Measurements from ENCODE around the gene CAPN10.

The CAPN10 gene

DNA sequence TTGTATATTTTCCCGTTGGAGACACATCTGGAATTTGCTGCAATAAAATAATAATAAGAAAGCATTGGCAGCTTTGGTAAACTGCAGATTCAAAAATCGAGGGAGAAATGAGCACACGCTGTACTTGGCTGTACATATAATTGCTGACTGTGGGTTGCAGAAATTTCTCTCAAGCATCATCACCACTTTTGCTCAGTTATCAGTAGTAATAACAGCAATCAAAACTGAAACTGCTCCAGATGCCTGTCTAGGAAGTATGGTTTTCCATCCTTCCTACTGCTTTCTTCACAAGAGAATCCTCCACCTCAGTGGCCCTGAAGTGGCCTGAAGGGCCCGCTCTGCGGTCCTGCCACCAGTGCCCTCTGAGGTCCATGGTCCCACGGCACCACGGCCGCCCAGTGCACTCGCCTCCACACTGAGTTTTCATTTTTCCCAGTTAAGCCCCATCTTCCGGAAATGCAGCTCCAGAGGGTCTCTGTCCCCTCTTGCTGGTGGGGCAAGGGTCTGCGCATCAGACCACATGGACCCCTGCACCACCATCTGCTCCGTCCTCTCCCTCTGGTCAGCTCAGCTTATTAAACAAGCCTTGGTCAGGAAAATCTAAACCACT lies 22.5 kb upstream of the CAPN10 start:
- no peak for DNase-seq (ENCODE audit: low read depth)

- DNase-seq (ENCODE audit: low read depth): no peak
Observed at GRCh38 chr2:240564561-240565332, 21.8 kb upstream of the CAPN10 start.

DNA sequence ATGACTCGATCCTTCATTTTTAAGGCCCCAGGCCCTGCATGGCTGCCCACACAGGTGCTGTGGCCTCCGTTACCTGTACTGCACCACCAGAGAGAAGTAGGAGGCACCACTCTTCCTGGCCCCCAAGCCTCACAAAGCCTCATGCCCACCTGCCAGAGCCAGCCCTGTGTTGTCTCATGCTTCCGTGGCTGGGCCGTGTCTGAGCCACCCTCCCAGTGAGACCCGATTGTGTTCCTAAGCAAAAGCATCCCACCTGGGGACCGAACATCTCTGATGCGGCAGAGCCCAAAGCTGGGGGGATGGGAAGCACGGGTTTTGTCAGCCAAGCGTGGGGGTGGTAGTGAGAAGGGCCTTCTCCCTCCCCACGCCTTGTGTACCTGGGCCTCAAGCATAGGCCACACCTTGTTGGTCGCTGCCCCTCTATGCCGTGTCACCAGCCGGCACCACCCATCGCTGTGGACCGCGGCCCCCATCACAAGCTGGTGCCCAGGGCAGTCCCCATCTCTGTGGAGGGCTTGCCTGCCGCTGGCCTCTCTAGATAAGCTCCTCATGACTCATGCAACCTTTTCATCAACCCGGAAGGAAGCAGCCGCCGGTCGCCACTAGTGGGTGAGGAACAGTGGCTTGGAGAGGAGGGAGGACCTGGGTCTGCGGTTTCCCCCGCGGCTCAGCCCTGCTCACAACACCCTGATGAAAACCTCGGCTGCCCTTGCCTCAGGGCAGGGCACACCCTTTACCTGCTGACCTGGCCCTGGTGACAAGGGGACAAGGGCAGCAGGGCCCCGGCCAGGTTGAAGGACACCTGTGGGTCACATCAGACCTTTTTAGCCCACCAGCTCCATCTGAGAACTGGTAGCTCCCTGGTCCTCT lies 21.0 kb upstream of the CAPN10 start:
- peak; percentile 85 for DNase-seq (ENCODE audit: low read depth)

DNA sequence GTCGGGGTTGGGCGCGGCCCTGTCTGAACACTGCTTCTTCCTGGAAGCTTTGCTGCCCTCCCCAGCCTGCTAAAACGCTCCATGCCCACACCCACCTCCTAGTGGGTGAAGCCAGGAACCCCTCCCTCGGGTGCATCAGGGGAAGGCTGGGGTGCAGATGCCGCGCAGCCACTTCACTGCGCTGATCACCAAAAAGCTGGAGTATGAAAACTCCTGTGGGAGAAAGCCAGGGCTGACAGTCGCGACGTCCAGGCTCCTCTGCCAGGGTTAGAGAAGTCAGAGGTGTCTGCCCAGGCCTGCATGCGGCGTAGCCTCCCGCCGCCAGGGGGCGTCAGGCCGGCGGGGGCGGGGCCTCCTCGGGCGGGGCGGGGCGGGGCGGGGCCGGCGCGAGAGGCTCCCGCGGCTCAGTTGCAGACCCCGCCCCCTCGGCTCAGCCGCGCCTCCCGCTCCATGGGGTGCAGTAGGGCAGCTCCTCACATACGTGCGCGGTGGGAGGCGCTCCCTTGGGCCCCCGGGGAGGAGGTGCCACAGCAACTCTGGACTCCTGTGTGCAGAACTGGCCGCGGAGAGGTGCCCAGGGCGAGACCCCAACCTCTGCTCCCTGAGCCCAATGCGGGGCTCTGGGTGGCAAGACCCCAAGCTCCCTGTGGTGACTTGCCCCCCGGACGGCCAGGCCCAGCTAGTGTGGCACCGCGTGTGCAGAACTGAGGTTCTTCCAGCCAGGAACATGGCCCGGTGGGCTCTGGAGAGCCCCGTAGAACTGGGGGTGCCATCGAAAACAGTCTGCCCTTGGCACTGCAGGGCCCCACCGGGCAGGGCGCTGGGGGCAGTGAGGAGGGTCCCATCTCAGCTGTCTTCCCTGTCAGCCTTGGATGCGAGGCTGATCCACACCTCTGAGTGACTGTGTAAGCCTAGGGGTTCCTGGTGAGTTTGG lies 20.1 kb upstream of the CAPN10 start:
- peak; percentile 92 for DNase-seq (ENCODE audit: low read depth)

- DNase-seq (ENCODE audit: low read depth): no peak
Observed at GRCh38 chr2:240567137-240567871, 19.2 kb upstream of the CAPN10 start.

- DNase-seq (ENCODE audit: low read depth): peak; percentile 29
Observed at GRCh38 chr2:240567872-240568677, 18.5 kb upstream of the CAPN10 start, which contains the start of gene RNPEPL1. Gene RNPEPL1, plus strand, starts transcription at chr2:240568484. Its CDS starts 103 bp downstream, at chr2:240568587.

- peak; percentile 42 for DNase-seq (ENCODE audit: low read depth)
Observed at GRCh38 chr2:240568678-240569522, 17.6 kb upstream of the CAPN10 start.

DNA sequence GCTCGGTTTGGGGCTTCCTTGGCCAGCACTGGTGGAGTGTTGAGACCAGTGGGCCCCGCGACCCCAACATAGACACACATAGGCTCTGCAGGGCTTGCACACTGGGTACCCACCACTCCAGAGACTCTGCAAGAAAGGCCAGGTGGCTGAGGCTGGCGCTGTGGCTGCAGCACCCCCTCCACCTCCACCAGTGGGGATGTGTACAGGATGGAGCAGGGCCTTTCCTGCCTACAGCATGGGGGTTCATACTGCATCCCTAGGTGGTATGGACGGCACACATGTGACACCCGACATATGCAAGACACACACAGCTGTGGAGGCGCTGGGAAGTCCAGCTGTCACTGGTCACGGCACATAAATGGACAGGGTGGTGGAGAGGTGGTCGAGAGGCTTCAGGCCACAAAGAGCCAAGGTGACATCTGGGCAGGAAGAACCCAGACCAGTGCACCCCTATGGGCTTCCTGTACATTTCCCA lies 17.0 kb upstream of the CAPN10 start:
- no peak for DNase-seq (ENCODE audit: low read depth)

- no peak for DNase-seq (ENCODE audit: low read depth)
Observed at GRCh38 chr2:240569998-240570530, 16.5 kb upstream of the CAPN10 start.

- DNase-seq (ENCODE audit: low read depth): no peak
Observed at GRCh38 chr2:240570531-240571313, 15.8 kb upstream of the CAPN10 start.

GRCh38 chr2:240571314-240571973 lies 15.1 kb upstream of the CAPN10 start:
- no peak for DNase-seq (ENCODE audit: low read depth)

DNA sequence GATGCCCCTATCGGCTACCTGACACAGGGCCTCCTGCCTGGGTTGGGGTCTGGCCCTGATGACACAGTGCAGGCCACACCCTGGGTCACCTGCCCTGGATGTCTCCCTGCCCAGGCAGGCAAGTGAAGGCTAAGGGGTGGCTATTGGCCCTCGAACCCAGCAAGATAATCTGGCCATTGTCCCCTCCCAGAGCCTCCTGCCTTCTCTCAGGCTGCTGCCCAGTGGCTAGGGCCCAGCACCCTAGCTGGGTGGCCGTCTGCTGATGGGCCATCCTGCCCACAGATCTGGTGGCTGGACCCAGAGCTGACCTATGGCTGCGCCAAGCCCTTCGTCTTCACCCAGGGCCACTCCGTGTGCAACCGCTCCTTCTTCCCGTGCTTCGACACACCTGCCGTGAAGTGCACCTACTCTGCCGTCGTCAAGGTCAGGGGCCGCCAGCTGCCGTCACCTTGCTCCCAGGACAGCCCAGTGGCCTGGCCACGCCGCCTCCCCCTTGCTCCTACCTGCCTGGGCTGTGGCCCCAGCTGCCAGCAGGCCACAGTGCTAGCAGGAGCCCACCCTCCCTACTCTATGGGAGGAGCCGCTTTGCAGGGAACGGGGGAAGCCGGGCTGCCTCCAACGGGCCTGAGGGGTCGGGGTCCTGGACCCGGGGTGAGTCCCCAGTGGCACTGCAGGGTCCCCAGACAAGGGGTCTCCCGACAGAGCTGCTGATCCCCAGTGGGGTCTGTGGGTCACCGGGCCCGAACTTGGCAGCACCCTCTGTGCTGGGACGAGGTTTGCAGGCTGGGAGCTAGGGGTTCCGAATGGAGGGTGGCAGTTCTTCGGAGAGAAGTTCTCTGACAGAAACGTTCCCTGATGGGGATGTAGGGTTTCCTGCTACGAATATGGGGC lies 14.1 kb upstream of the CAPN10 start:
- DNase-seq (ENCODE audit: low read depth): no peak

DNA sequence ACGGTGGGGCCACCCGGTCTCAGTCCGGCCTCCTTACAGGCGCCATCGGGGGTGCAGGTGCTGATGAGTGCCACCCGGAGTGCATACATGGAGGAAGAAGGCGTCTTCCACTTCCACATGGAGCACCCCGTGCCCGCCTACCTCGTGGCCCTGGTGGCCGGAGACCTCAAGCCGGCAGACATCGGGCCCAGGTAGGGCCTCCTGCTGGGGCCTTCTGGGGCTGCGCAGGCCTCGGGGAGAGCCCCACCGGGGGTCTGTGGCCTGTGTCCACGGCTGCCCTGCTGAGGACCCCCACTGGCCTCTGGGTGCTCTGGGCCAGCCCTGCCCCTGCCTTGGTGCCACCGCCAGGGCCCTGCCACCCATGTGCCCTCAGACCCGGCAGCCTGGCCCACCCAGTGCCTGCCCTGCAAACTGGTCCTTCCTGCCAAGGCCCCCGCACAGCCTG lies 13.4 kb upstream of the CAPN10 start:
- no peak for DNase-seq (ENCODE audit: low read depth)

DNA sequence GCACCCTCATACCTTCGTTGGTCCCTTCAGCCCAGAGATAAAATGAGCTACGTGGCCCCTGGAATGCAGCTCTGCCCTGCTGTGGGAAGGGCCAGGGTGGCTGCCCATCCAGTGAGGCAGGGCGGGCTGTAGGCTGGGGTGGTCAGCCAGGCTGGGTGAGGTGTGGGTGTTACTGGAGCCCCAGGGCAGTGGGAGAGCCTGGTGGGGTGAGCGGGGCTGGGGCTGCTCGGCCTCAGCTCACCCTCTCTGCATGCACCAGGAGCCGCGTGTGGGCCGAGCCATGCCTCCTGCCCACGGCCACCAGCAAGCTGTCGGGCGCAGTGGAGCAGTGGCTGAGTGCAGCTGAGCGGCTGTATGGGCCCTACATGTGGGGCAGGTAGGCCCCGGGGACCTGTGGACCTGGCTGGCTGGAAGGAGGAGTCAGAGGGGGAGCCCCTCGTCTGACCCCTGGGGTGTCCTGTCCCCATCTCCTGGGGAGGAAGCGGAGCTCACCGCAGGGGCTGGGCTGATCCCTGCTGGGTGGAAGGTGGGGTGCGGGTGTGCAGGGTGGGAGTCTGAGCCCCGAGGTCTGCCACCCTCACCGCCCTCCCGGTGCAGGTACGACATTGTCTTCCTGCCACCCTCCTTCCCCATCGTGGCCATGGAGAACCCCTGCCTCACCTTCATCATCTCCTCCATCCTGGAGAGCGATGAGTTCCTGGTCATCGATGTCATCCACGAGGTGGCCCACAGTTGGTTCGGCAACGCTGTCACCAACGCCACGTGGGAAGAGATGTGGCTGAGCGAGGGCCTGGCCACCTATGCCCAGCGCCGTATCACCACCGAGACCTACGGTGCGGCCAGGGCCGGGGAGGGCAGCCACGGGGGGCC lies 12.8 kb upstream of the CAPN10 start:
- DNase-seq (ENCODE audit: low read depth): no peak

Measured in stimulated activated CD8-positive, alpha-beta memory T cell treated with anti-CD3 and anti-CD28 coated beads, Interleukin-12 subunit alpha, Interleukin-12 subunit beta, amount 100 ng/mL, for 4 hours (primary cell).